ENCODE results near the gene IL12B.
"Not testable (repeated sequence)": the region's sequence is repeated elsewhere in the genome, so short reads cannot be mapped to it uniquely, and the experiment has no call there.

The IL12B gene

DNA sequence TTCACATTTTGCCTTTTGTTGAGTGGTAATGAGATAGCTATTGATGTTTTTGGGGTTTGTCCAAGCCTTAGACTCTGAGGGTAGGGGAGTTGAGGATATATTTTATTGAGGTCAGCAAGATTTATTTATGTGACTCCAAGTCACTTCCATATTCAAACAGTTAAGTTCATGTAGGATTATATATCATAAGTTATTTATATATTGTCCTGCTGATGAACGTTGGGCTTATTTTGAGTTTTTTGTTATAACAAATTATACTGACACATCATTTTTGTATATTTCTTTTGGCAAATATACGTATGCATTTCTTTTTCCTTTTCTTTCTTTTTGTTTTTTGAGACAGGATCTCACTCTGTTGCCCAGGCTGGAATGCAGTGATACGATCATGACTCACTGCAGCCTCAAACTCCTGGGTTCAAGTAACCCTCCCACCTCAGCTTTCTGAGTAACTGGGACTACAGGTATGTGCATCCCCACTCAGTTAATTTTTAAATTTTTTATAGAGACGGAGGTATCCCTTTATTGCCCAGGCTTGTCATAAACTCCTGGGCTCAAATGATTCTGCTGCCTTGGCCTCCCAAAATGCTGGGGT, 23.5 kb upstream of the IL12B start:
- DNase-seq: no peak
- H3K4me3 ChIP-seq (ENCODE audit: low read depth, low read length): no peak overlapping the region
- H3K27me3 ChIP-seq (ENCODE audit: insufficient read depth, low read depth, severe bottlenecking): no peaks in the 10 kb centered on the region
- TF ChIP-seq, protein P1, sequence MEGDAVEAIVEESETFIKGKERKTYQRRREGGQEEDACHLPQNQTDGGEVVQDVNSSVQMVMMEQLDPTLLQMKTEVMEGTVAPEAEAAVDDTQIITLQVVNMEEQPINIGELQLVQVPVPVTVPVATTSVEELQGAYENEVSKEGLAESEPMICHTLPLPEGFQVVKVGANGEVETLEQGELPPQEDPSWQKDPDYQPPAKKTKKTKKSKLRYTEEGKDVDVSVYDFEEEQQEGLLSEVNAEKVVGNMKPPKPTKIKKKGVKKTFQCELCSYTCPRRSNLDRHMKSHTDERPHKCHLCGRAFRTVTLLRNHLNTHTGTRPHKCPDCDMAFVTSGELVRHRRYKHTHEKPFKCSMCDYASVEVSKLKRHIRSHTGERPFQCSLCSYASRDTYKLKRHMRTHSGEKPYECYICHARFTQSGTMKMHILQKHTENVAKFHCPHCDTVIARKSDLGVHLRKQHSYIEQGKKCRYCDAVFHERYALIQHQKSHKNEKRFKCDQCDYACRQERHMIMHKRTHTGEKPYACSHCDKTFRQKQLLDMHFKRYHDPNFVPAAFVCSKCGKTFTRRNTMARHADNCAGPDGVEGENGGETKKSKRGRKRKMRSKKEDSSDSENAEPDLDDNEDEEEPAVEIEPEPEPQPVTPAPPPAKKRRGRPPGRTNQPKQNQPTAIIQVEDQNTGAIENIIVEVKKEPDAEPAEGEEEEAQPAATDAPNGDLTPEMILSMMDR (IDR thresholded peaks at IDR 0.05; ENCODE audit: low read depth, low read length): no peak
- H3K27ac ChIP-seq: no peak overlapping the region
- no peaks in the 10 kb centered on the region for H3K36me3 ChIP-seq
- H3K9me3 ChIP-seq (ENCODE audit: severe bottlenecking): no peaks in the 10 kb centered on the region

DNA sequence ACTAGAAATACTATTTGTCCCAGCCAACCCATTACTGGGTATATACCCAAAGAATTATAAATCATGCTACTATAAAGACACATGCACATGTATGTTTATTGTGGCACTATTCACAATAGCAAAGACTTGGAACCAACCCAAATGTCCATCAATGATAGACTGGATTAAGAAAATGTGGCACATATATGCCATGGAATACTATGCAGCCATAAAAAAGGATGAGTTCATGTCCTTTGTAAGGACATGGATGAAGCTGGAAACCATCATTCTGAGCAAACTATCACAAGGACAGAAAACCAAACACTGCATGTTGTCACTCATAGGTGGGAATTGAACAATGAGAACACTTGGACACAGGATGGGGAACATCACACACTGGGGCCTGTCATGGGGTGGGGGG, 20.4 kb upstream of the IL12B start:
- not testable (repeated sequence) for H3K27me3 ChIP-seq (ENCODE audit: insufficient read depth, low read depth, severe bottlenecking); H3K9me3 ChIP-seq (ENCODE audit: severe bottlenecking); DNase-seq; H3K36me3 ChIP-seq; H3K4me3 ChIP-seq (ENCODE audit: low read depth, low read length); H3K27ac ChIP-seq

GRCh38 chr5:159350216-159350615, 19.9 kb upstream of the IL12B start:
- not testable (repeated sequence) for DNase-seq; H3K27ac ChIP-seq; H3K9me3 ChIP-seq (ENCODE audit: severe bottlenecking); H3K4me3 ChIP-seq (ENCODE audit: low read depth, low read length); H3K27me3 ChIP-seq (ENCODE audit: insufficient read depth, low read depth, severe bottlenecking); H3K36me3 ChIP-seq

GRCh38 chr5:159345861-159346260, 15.6 kb upstream of the IL12B start:
- H3K4me3 ChIP-seq (ENCODE audit: low read depth, low read length): no peak overlapping the region
- DNase-seq: no peak
- H3K27me3 ChIP-seq (ENCODE audit: insufficient read depth, low read depth, severe bottlenecking): no peaks in the 10 kb centered on the region
- no peaks in the 10 kb centered on the region for H3K36me3 ChIP-seq
- H3K27ac ChIP-seq: no peak overlapping the region
- TF ChIP-seq, protein P1 (IDR thresholded peaks at IDR 0.05; ENCODE audit: low read depth, low read length): no peak
- H3K9me3 ChIP-seq (ENCODE audit: severe bottlenecking): peaks cover 5% of the 10 kb centered on the region

GRCh38 chr5:159345336-159345735, 15.0 kb upstream of the IL12B start:
- Histone ChIP-seq H3K9me3 (ENCODE audit: severe bottlenecking) (peaks cover 5% of the 10 kb centered on the region), H3K4me3 (ENCODE audit: low read depth, low read length) (no peak overlapping the region), H3K27ac (no peak overlapping the region), H3K36me3 (no peaks in the 10 kb centered on the region), H3K27me3 (ENCODE audit: insufficient read depth, low read depth, severe bottlenecking) (no peaks in the 10 kb centered on the region)
- DNase-seq: no peak
- TF ChIP-seq, protein P1 (IDR thresholded peaks at IDR 0.05; ENCODE audit: low read depth, low read length): no peak

DNA sequence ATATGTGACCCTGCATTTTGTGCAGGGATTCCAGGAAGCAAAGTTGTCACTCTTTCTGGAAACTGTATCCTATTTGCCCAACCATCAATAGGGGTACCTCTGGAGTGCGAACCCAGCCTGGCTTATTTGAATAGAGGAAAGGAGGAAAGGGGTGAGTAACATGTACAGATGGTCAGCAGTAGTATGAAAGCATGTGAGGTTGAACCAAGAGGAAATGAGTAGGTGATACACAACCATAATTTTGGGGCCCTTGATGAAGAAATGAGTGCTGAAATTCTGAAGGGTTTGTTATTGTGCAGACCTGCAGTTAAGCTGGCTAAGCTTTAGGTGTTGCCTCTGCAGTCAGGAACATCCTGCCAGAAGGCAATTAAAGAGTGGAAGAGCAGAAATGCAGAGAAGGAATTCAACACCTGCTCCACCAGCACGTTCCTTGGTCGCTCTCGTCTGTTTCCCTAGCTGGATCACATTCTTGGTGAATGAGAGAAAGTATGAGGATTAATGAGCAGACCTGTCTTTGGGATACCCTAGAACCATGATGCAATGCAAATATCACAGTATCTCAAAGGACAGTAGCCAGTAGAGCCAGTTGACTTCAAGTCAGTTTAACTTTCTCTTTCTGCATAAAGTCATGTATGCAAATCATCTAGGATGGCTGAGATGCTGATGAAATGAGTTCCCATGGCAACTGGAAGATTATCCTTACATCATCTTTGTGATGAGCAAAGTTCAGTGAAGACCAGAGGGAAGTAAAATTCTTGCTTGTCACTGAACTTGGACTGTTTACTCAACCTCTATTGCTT, 13.2 kb upstream of the IL12B start:
- Histone ChIP-seq H3K9me3 (ENCODE audit: severe bottlenecking) (peaks cover 5% of the 10 kb centered on the region), H3K36me3 (no peaks in the 10 kb centered on the region), H3K27ac (no peak overlapping the region), H3K4me3 (ENCODE audit: low read depth, low read length) (no peak overlapping the region), H3K27me3 (ENCODE audit: insufficient read depth, low read depth, severe bottlenecking) (no peaks in the 10 kb centered on the region)
- TF ChIP-seq, protein P1 (IDR thresholded peaks at IDR 0.05; ENCODE audit: low read depth, low read length): no peak
- no peak for DNase-seq
